HEK293 (cell line): ENCODE results near the gene ADCYAP1R1.

ENCODE experiments used
- CTCF ChIA-PET: fragments of 350-600 bp; formaldehyde crosslinking; extraction: SDS; loops from one replicate; lab custom pipeline; 2021; ENCODE audit warnings: antibody characterized with exemption; lab: Yijun Ruan, JAX
- POLR2A ChIA-PET: fragments of 300-600 bp; formaldehyde crosslinking; extraction: SDS; loops from one replicate; lab custom pipeline; 2020; ENCODE audit warnings: antibody characterized with exemption, inconsistent platforms; lab: Yijun Ruan, JAX
- H3K27ac ChIP-seq: fragments of 200-500 bp; sonication (Bioruptor generic); 2 replicates; pipeline ENCODE4 v1.5.1; 2014; ENCODE audit warnings: low read depth, low read length, control low read depth, inconsistent platforms; ENCODE audit errors: extremely low read depth
- H3K36me3 ChIP-seq, 2 experiments: fragments of 200-500 bp in 1 of 2; sonication (Bioruptor generic) in 1 of 2; 1 replicate in 1 of 2; 2 replicates in 1 of 2; pipeline ENCODE4 v1.5.1; 2014 to 2017; ENCODE audit warnings: inconsistent platforms in 2 of 2, low read length in 2 of 2; ENCODE audit not compliant: control insufficient read depth in 2 of 2, insufficient read depth in 1 of 2
- H3K4me1 ChIP-seq: fragments of 200-500 bp; sonication (Bioruptor generic); 2 replicates; pipeline ENCODE4 v1.5.1; 2014; ENCODE audit warnings: mild to moderate bottlenecking, low read length, inconsistent platforms; ENCODE audit not compliant: control insufficient read depth, insufficient read depth
- H3K4me3 ChIP-seq: 2 replicates; pipeline ENCODE4 v1.5.1; 2011; ENCODE audit warnings: low read depth, mild to moderate bottlenecking, control low read depth, low read length, moderate library complexity
- H3K9me3 ChIP-seq: fragments of 200-500 bp; sonication (Bioruptor generic); 2 replicates; pipeline ENCODE4 v1.5.1; 2014; ENCODE audit warnings: low read depth, low read length, inconsistent platforms; ENCODE audit not compliant: control insufficient read depth, insufficient read depth
- EGR2 ChIP-seq: fragments of 450-650 bp; formaldehyde crosslinking; IDR thresholded peaks from 2 replicates; pipeline ENCODE4 v1.5.1; 2016; ENCODE audit warnings: low read depth, missing biosample characterization, missing genetic modification characterization
- HOXC10 ChIP-seq: sonication (generic); formaldehyde crosslinking; IDR thresholded peaks from 2 replicates; pipeline ENCODE4 v1.8.1; 2023; ENCODE audit warnings: mild to moderate bottlenecking, missing genetic modification reagents
- KLF17 ChIP-seq: fragments of 450-650 bp; formaldehyde crosslinking; IDR thresholded peaks from 2 replicates; pipeline ENCODE4 v1.5.1; 2016; ENCODE audit warnings: missing biosample characterization, missing genetic modification characterization
- KLF7 ChIP-seq: fragments of 450-650 bp; formaldehyde crosslinking; IDR thresholded peaks from 2 replicates; pipeline ENCODE4 v1.5.1; 2016; ENCODE audit warnings: missing biosample characterization, missing genetic modification characterization, borderline replicate concordance
- REPIN1 ChIP-seq: fragments of 450-650 bp; formaldehyde crosslinking; IDR thresholded peaks from 2 replicates; pipeline ENCODE4 v1.5.1; 2017; ENCODE audit warnings: missing biosample characterization, missing genetic modification characterization, low read depth
- REST ChIP-seq: fragments of 450-650 bp; formaldehyde crosslinking; IDR thresholded peaks from 2 replicates; pipeline ENCODE4 v1.5.1; 2016; ENCODE audit warnings: missing biosample characterization, missing genetic modification characterization
- SP7 ChIP-seq: fragments of 450-650 bp; formaldehyde crosslinking; IDR thresholded peaks from 2 replicates; pipeline ENCODE4 v1.5.1; 2016; ENCODE audit warnings: missing biosample characterization, missing genetic modification characterization
- ZBTB26 ChIP-seq: fragments of 450-650 bp; formaldehyde crosslinking; optimal IDR thresholded peaks from 2 replicates; pipeline ENCODE3; 2016; ENCODE audit warnings: missing biosample characterization, mild to moderate bottlenecking, missing genetic modification characterization
- ZBTB7A ChIP-seq: fragments of 450-650 bp; formaldehyde crosslinking; IDR thresholded peaks from 2 replicates; pipeline ENCODE4 v1.5.1; 2016; ENCODE audit warnings: low read depth, missing biosample characterization, missing genetic modification characterization
- ZFP37 ChIP-seq: fragments of 450-650 bp; formaldehyde crosslinking; IDR thresholded peaks from 2 replicates; pipeline ENCODE4 v1.5.1; 2016; ENCODE audit warnings: missing biosample characterization, missing genetic modification characterization
- ZNF114 ChIP-seq: fragments of 450-650 bp; formaldehyde crosslinking; IDR thresholded peaks from 2 replicates; pipeline ENCODE4 v1.5.0; 2017; ENCODE audit warnings: missing biosample characterization, missing genetic modification characterization
- ZNF16 ChIP-seq: fragments of 450-650 bp; formaldehyde crosslinking; IDR thresholded peaks from 2 replicates; pipeline ENCODE4 v1.5.1; 2016; ENCODE audit warnings: low read depth, missing biosample characterization, missing genetic modification characterization
- ZNF2 ChIP-seq: fragments of 450-650 bp; formaldehyde crosslinking; IDR thresholded peaks from 2 replicates; pipeline ENCODE4 v1.5.1; 2016; ENCODE audit warnings: missing biosample characterization, missing genetic modification characterization
- ZNF23 ChIP-seq: fragments of 450-650 bp; formaldehyde crosslinking; IDR thresholded peaks from 2 replicates; pipeline ENCODE4 v1.5.1; 2016; ENCODE audit warnings: missing biosample characterization, missing genetic modification characterization, borderline replicate concordance
- ZNF473 ChIP-seq: fragments of 450-650 bp; formaldehyde crosslinking; IDR thresholded peaks from 2 replicates; pipeline ENCODE4 v1.5.1; 2017; ENCODE audit warnings: missing biosample characterization, missing genetic modification characterization
- ZNF530 ChIP-seq: fragments of 450-650 bp; formaldehyde crosslinking; IDR thresholded peaks from 2 replicates; pipeline ENCODE4 v1.5.1; 2016; ENCODE audit warnings: low read depth, missing biosample characterization, missing genetic modification characterization
- ZNF610 ChIP-seq: fragments of 450-650 bp; formaldehyde crosslinking; IDR thresholded peaks from 2 replicates; pipeline ENCODE4 v1.5.1; 2016; ENCODE audit warnings: missing biosample characterization, missing genetic modification characterization, borderline replicate concordance
- ZNF623 ChIP-seq: fragments of 450-650 bp; formaldehyde crosslinking; IDR thresholded peaks from 2 replicates; pipeline ENCODE4 v1.5.1; 2016; ENCODE audit warnings: missing biosample characterization, missing genetic modification characterization
- ZNF658 ChIP-seq: fragments of 450-650 bp; formaldehyde crosslinking; IDR thresholded peaks from 2 replicates; pipeline ENCODE4; 2016; ENCODE audit warnings: missing biosample characterization, missing genetic modification characterization
- ZNF660 ChIP-seq: fragments of 450-650 bp; IDR thresholded peaks from 2 replicates; pipeline ENCODE4 v1.5.1; 2018; ENCODE audit warnings: missing biosample characterization, mild to moderate bottlenecking, missing genetic modification characterization
- ZNF777 ChIP-seq: fragments of 450-650 bp; formaldehyde crosslinking; IDR thresholded peaks from 2 replicates; pipeline ENCODE4 v1.5.1; 2017; ENCODE audit warnings: missing biosample characterization, missing genetic modification characterization, borderline replicate concordance
- ZNF785 ChIP-seq: fragments of 450-650 bp; formaldehyde crosslinking; IDR thresholded peaks from 2 replicates; pipeline ENCODE4 v1.5.1; 2016; ENCODE audit warnings: missing biosample characterization, missing genetic modification characterization
- ZNF830 ChIP-seq: fragments of 450-650 bp; IDR thresholded peaks from 2 replicates; pipeline ENCODE4 v1.5.0; 2018; ENCODE audit warnings: missing biosample characterization, missing genetic modification characterization, low read depth, mild to moderate bottlenecking, moderate library complexity

ADCYAP1R1 gene

GRCh38 chr7:31113660-31114059 is 61.6 kb downstream of the ADCYAP1R1 start:
- H3K9me3 ChIP-seq = no peaks in the 10 kb centered on the region
- H3K27ac ChIP-seq = no peak overlapping the region
- POLR2A ChIA-PET = no interaction called here
- CTCF ChIA-PET = interaction anchor here (1.4 to 2.8 kb wide), 2 partner anchors 9 to 21 kb away, joined by 4 to 14 read pairs; no protein-coding TSS in a partner anchor
- H3K4me1 ChIP-seq = no peaks in the 10 kb centered on the region
- TF ChIP-seq ZNF16 (no peak), REPIN1 (no peak), HOXC10 (CRISPR knock-in tag) (no peak), ZNF530 (tag by site-specific recombination) (no peak), ZNF473 (tag by site-specific recombination) (no peak), ZBTB26 (no peak), ZNF660 (no peak), ZNF610 (tag by site-specific recombination) (no peak), ZNF658 (tag by site-specific recombination) (no peak), KLF7 (no peak), ZFP37 (tag by site-specific recombination) (no peak), ZNF23 (tag by site-specific recombination) (no peak), ZBTB7A (tag by site-specific recombination) (no peak), KLF17 (tag by site-specific recombination) (no peak), ZNF830 (tag by site-specific recombination) (no peak), ZNF2 (tag by site-specific recombination) (no peak), ZNF114 (tag by site-specific recombination) (no peak), ZNF623 (no peak), SP7 (tag by site-specific recombination) (no peak)
- TF ChIP-seq, all 188 proteins: peak for 0
- H3K36me3 ChIP-seq = no peaks in the 10 kb centered on the region
- H3K4me3 ChIP-seq = no peak overlapping the region

- H3K27ac ChIP-seq = no peak overlapping the region
- H3K9me3 ChIP-seq = no peaks in the 10 kb centered on the region
- ChIA-PET POLR2A (no interaction called here), CTCF (interaction anchor here (0.7 to 2.8 kb wide), 5 partner anchors 8 to 301 kb away, joined by 3 to 14 read pairs (median 4); no protein-coding TSS in a partner anchor)
- H3K36me3 ChIP-seq = no peaks in the 10 kb centered on the region
- H3K4me1 ChIP-seq = no peaks in the 10 kb centered on the region
- no peak overlapping the region for H3K4me3 ChIP-seq
- no peak for TF ChIP-seq ZNF785 (tag by site-specific recombination)
- TF ChIP-seq EGR2 (tag by site-specific recombination) = no peak
- no peak for TF ChIP-seq ZNF777 (tag by site-specific recombination)
- TF ChIP-seq REST (tag by site-specific recombination) = peak; percentile 99
These were observed 62.7 kb downstream of the ADCYAP1R1 start for GRCh38 chr7:31114593-31115343.
